ENCODE measurements around the gene TBX10.
"Not testable (repeated sequence)": the region's sequence is repeated elsewhere in the genome, so short reads cannot be mapped to it uniquely, and the experiment has no call there.

The TBX10 gene

DNA sequence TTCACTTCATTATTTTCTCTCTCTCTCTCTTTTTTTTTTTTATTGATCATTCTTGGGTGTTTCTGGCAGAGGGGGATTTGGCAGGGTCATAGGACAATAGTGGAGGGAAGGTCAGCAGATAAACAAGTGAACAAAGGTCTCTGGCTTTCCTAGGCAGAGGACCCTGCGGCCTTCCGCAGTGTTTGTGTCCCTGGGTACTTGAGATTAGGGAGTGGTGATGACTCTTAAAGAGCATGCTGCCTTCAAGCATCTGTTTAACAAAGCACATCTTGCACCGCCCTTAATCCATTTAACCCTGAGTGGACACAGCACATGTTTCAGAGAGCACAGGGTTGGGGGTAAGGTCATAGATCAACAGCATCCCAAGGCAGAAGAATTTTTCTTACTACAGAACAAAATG is 42.1 kb downstream of the TBX10 start:
- DNase-seq: not testable (repeated sequence)

DNA sequence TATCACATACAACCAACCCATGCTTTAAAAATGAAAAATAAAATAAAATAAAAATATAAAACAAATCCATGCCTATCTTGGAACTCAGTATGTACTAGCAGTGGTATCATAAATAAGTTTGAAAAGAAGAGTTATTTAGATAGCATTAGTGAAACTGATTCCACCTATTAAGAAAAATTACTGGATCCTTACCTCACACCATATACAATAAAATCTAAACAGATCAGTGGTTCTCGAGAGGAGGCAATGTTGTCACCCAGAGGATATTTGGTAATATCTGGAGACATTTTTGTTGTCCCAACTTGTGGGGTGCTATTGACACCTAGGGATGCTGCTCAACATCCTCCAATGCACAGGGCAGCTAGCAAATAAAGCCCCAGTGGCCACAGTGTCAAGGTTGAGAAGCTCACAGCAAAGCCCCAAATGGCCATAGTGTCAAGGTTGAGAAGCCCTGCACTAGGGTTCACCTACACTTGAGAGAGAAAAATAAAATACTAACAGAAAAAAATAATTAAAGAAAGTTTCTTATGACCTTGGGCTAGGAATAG is 42.7 kb downstream of the TBX10 start:
- no peak for DNase-seq

DNA sequence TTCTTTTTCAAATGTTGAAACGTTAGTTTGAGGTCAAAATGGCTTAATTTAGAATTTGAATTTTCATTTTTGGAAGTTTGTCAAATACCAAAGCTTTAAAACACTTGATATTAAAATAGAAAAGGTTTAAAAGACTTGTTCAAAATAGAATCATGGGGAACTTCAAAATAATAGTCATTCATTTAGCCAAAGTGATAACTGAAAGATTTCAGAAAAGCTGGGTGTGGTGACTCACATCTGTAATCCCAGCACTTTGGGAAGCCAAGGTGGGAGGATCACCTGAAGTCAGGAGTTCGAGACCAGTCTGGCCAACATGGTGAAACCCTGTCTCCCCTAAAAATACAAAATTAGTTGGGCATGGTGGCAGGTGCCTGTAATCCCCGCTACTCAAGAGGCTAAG is 45.1 kb downstream of the TBX10 start:
- DNase-seq: no peak

DNA sequence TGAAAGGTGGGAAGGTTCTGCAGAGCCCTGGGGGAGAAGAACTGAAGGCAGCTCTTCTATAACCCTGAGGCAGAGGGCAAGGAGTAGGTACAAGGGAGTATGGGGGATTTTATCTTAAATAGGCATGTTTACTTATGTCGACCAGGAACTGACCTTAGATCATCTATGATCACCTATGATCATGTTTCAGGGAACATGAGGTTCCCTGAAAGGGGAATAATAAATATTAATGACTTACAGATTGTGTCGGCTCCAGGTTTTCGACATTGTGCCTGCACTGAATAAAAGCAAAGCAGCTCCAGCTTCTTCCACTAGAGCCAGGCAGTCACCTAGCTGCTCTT is 46.0 kb downstream of the TBX10 start:
- DNase-seq: no peak

DNA sequence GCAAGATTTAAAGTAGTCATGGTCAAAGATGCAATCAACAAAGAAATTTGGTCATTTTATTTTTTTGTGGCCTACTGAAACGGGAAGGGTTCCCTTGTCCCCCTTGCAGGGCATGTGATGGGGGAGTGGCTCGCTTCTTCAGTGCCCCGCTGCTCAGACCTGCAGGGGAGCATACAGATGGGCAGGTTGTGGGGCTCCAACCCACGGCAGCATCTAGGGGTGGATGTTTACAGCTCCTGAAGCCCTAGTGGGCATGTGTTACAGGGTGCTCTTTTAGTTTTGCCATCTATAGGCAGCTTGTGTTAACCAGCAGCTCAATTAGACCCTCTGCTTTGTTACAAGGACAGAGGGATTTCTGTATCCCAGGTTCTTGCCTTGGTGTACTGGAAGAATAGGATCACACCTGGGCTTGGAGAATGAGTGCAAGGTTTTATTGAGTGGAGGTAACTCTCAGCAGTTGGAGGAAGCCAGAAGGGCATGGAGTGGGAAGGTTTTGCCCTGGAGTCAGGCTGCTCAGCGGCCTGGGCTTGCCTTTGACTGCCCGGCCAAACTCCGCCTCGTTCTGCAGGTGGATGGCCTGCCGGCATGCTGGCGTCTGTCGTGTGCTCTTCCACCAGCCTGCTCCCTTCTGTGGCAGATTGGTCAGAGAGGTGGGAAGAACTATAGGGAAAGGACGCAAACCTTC is 46.5 kb downstream of the TBX10 start:
- DNase-seq: no peak

DNA sequence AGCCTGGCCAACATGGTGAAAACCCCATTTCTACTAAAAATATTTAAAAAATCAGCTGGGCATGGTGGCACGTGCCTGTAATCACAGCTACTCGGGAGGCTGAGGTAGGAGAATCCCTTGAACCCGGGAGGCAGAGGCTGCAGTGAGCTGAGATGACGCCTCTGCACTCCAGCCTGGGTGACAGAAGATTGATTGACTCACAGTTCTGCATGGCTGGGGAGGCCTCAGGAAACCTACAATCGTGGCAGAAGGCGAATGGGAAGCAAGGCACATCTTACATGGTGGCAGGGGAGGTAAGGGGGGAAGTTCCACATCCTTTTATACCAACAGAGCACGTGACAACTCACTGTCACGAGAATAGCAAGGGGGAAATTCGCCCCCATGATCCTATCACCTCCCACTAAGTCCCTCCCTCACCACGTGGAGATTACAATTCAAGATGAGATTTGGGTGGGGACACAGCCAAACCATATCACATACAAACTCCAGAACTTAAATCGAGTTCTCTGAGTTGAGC is 50.6 kb downstream of the TBX10 start:
- DNase-seq: not testable (repeated sequence)

DNA sequence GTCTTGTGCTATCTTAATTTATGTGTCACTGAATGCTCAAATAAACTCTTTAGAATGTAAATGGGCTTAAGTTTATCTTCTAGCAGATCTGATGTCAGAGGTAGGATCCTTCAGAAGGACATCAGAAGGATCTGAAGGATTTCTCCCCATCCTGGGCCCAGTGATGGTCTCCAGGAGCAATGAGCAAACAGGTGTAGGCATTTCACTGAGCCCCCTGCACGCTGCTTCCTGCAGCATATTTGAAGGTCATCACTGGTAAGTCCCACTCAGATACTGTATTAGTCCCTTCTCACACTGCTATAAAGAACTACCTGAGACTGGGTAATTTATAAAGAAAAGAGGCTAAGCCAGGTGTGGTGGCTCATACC is 51.4 kb downstream of the TBX10 start:
- no peak for DNase-seq

DNA sequence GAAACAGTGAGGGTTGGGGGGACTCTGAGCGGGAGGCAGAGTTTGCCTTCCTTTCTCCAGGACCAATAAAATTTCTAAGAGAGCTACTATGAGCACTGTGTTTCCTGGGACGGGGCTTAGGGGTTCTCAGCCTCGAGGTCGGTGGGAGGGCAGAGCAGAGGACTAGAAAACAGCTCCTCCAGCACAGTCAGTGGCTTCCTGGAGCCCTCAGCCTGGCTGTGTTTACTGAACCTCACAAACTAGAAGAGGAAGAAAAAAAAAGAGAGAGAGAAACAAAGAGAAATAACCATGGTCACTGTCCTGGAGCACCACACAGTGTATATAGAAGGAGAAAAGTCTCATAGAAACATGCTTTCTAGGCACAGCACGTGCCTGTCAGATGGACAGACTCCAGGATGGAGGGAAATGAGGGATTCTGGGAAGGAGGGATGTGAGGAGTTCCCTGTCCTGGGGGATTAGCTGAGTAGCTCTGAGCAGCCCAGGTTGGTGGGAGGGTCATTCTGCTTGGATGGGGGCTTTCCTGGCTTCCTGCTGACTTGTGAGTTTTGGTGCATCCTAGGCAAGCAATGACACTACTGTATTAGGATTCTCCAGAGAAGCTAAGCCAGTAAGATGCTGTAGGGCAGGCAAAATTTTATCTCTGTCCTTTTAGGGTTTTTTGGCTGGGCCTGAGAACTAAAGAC is 52.9 kb downstream of the TBX10 start:
- no peak for DNase-seq

DNA sequence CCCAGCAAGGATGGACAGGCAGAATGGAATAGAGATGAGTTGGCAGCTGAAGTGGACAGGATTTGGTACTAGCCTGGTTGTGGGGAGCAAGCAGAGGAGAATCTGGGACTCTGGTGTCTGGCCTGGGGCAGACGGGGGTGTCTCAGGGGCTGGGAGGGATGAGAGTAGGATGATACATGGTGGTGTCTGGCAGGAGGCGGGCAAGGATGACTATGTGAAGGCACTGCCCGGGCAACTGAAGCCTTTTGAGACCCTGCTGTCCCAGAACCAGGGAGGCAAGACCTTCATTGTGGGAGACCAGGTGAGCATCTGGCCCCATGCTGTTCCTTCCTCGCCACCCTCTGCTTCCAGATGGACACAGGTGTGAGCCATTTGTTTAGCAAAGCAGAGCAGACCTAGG is 53.7 kb downstream of the TBX10 start:
- DNase-seq: no peak

DNA sequence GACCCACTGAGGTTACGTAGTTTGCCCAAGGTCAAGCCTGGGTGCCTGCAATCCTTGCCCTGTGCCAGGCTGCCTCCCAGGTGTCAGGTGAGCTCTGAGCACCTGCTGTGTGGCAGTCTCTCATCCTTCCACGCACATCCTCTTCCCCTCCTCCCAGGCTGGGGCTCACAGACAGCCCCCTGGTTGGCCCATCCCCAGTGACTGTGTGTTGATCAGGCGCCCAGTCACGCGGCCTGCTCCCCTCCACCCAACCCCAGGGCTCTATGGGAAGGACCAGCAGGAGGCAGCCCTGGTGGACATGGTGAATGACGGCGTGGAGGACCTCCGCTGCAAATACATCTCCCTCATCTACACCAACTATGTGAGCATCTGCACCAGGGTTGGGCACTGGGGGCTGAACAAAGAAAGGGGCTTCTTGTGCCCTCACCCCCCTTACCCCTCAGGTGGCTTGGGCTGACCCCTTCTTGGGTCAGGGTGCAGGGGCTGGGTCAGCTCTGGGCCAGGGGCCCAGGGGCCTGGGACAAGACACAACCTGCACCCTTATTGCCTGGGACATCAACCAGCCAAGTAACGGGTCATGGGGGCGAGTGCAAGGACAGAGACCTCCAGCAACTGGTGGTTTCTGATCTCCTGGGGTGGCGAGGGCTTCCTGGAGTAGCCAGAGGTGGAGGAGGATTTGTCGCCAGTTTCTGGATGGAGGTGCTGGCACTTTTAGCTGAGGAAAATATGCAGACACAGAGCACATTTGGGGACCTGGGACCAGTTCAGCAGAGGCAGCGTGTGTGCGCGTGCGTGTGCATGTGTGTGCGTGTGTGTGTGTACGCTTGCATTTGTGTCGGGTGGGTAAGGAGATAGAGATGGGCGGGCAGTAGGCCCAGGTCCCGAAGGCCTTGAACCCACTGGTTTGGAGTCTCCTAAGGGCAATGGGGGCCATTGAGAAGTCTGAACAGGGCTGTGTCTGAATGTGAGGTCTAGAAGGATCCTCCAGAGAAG is 54.4 kb downstream of the TBX10 start:
- no peak for DNase-seq

DNA sequence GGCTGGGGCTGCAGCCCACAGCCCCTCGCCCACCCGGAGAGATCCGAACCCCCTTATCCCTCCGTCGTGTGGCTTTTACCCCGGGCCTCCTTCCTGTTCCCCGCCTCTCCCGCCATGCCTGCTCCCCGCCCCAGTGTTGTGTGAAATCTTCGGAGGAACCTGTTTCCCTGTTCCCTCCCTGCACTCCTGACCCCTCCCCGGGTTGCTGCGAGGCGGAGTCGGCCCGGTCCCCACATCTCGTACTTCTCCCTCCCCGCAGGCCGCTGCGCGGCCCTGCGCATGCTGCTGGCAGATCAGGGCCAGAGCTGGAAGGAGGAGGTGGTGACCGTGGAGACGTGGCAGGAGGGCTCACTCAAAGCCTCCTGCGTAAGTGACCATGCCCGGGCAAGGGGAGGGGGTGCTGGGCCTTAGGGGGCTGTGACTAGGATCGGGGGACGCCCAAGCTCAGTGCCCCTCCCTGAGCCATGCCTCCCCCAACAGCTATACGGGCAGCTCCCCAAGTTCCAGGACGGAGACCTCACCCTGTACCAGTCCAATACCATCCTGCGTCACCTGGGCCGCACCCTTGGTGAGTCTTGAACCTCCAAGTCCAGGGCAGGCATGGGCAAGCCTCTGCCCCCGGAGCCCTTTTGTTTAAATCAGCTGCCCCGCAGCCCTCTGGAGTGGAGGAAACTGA is 55.2 kb downstream of the TBX10 start:
- no peak for DNase-seq

DNA sequence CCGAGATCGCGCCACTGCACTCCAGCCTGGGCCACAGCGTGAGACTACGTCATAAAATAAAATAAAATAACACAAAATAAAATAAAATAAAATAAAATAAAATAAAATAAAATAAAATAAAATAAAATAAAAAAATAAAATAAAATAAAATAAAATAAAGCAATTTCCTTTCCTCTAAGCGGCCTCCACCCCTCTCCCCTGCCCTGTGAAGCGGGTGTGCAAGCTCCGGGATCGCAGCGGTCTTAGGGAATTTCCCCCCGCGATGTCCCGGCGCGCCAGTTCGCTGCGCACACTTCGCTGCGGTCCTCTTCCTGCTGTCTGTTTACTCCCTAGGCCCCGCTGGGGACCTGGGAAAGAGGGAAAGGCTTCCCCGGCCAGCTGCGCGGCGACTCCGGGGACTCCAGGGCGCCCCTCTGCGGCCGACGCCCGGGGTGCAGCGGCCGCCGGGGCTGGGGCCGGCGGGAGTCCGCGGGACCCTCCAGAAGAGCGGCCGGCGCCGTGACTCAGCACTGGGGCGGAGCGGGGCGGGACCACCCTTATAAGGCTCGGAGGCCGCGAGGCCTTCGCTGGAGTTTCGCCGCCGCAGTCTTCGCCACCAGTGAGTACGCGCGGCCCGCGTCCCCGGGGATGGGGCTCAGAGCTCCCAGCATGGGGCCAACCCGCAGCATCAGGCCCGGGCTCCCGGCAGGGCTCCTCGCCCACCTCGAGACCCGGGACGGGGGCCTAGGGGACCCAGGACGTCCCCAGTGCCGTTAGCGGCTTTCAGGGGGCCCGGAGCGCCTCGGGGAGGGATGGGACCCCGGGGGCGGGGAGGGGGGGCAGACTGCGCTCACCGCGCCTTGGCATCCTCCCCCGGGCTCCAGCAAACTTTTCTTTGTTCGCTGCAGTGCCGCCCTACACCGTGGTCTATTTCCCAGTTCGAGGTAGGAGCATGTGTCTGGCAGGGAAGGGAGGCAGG is 56.0 kb downstream of the TBX10 start, which contains the start of gene GSTP1:
GSTP1 (plus strand) TSS at position 566 of the 958 bp plus-strand sequence; CDS start at position 598, 32 bp downstream.
- no peak for DNase-seq

DNA sequence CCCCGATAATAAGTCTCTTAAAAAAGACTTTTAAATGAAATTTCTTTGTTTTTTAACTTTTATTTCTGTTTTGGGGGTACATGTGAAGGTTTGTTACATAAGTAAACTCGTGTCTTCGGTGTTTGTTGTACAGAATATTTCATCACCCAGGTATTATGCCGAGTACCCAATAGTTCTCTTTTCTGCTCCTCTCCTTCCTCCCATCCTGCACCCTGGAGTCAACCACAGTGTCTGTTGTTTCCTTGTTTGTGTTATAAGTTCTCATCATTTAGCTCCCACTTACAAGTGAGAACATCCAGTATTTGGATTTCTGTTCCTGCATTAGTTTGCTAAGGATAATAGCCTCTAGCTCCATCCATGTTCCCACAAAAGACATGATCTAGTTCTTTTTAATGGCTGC is 57.6 kb downstream of the TBX10 start:
- no peak for DNase-seq

DNA sequence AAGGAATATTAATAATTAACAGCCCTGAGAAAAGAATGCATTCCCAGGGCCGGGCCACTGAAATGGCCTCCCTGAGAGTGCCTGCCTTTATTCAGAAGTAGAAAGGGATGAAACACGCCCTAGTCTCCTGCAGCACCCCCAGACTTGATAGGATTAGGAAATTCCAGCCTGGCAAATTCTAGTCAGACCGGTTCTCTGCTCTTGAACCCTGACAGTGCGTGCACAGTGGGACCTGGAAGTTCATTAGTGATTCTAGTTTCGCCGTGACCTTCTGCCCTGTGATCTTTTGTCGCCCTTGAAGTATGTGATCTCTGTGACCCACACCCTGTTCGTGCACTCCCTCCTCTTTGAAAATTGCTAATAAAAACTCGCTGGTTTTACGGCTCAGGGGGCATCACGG is 58.1 kb downstream of the TBX10 start:
- no peak for DNase-seq

Data from NCI-H2029 (cell line).